ENCODE measurements around the gene LRRC38. TPM values are rescaled to one million over a fixed set of nuclear protein-coding genes. Genes with fewer than 3 reads are reported as not detected.
"Not testable (repeated sequence)": the region's sequence is repeated elsewhere in the genome, so short reads cannot be mapped to it uniquely, and the experiment has no call there.

Gene LRRC38
- not detected for total RNA-seq

GRCh38 chr1:13513895-13514546 is at the start of gene LRRC38:
LRRC38 (minus strand) TSS chr1:13514003; CDS start chr1:13513593, 410 bp downstream.
- Histone ChIP-seq H3K36me3 (replicated peaks in 1 of 2; ENCODE audit: insufficient read depth in 1 of 2, low read depth in 2 of 2) (no peaks in the 10 kb centered on the region), H3K4me1 (no peaks in the 10 kb centered on the region), H3K27ac (no peak within 1 kb of the TSS), H3K27me3 (peaks cover 0 to 8% of the 10 kb centered on the region in 2 donors), H3K9me3 (peaks cover 0 to 7% (median 0%) of the 10 kb centered on the region in 3 donors), H3K4me3 (no peak within 1 kb of the TSS)
- WGBS, 2 donors: 4% methylated on average over 32 of the region's 34 CpGs; no CpG with 5 or more reads in 1 of the 2 donors
- ATAC-seq (no peak), DNase-seq (no peak)
- TF ChIP-seq CTCF (IDR thresholded peaks at IDR 0.05) (no peak), POLR2A (IDR thresholded peaks at IDR 0.05) (no peak)
- intact Hi-C loops (cut with DNase I): no loop called here

GRCh38 chr1:13562981-13563380 is 49.2 kb upstream of the LRRC38 start:
- H3K4me3 ChIP-seq; H3K27ac ChIP-seq; DNase-seq; H3K9me3 ChIP-seq; H3K27me3 ChIP-seq; intact Hi-C loops (cut with DNase I); H3K36me3 ChIP-seq (replicated peaks in 1 of 2; ENCODE audit: insufficient read depth in 1 of 2, low read depth in 2 of 2); H3K4me1 ChIP-seq; ATAC-seq: not testable (repeated sequence)
- 77 to 84% methylated on average over 7 to 11 of the region's 11 CpGs for WGBS, 2 donors

- no peak for DNase-seq
- Histone ChIP-seq H3K9me3 (no peaks in the 10 kb centered on the region), H3K36me3 (replicated peaks in 1 of 2; ENCODE audit: insufficient read depth in 1 of 2, low read depth in 2 of 2) (no peaks in the 10 kb centered on the region), H3K4me1 (no peaks in the 10 kb centered on the region), H3K4me3 (no peak overlapping the region), H3K27ac (no peak overlapping the region), H3K27me3 (no peaks in the 10 kb centered on the region)
- intact Hi-C loops (cut with DNase I): no loop called here
- no peak for ATAC-seq
- TF ChIP-seq CTCF (IDR thresholded peaks at IDR 0.05) (no peak), POLR2A (IDR thresholded peaks at IDR 0.05) (no peak)
- WGBS, 2 donors: 67 to 77% methylated on average over 6 of the region's 6 CpGs
Measured at GRCh38 chr1:13560541-13560940, 46.7 kb upstream of the LRRC38 start.

- WGBS, 2 donors: 46 to 61% methylated on average over 6 of the region's 6 CpGs
Measured at GRCh38 chr1:13556224-13556764, 42.5 kb upstream of the LRRC38 start.

GRCh38 chr1:13554798-13555197 is 41.0 kb upstream of the LRRC38 start:
- no peaks in the 10 kb centered on the region for H3K36me3 ChIP-seq (replicated peaks in 1 of 2; ENCODE audit: insufficient read depth in 1 of 2, low read depth in 2 of 2)
- DNase-seq: no peak
- intact Hi-C loops (cut with DNase I): no loop called here
- H3K27me3 ChIP-seq: no peaks in the 10 kb centered on the region
- H3K4me1 ChIP-seq: no peaks in the 10 kb centered on the region
- TF ChIP-seq CTCF (IDR thresholded peaks at IDR 0.05): no peak
- TF ChIP-seq POLR2A (IDR thresholded peaks at IDR 0.05): no peak
- WGBS, 2 donors: 92 to 94% methylated on average over 21 to 28 of the region's 28 CpGs
- H3K27ac ChIP-seq: no peak overlapping the region
- no peak for ATAC-seq
- no peak overlapping the region for H3K4me3 ChIP-seq
- no peaks in the 10 kb centered on the region for H3K9me3 ChIP-seq

More at GRCh38 chr1:13556224-13556764, 42.5 kb upstream of the LRRC38 start:
- H3K4me3 ChIP-seq: no peak overlapping the region
- H3K36me3 ChIP-seq (replicated peaks in 1 of 2; ENCODE audit: insufficient read depth in 1 of 2, low read depth in 2 of 2): no peaks in the 10 kb centered on the region
- H3K4me1 ChIP-seq: no peaks in the 10 kb centered on the region
- intact Hi-C loops (cut with DNase I): no loop called here
- H3K27me3 ChIP-seq: no peaks in the 10 kb centered on the region
- DNase-seq: no peak
- TF ChIP-seq POLR2A (IDR thresholded peaks at IDR 0.05) (no peak), CTCF (IDR thresholded peaks at IDR 0.05) (no peak)
- ATAC-seq: no peak
- no peak overlapping the region for H3K27ac ChIP-seq
- no peaks in the 10 kb centered on the region for H3K9me3 ChIP-seq
